Mesothelial cell of epicardium (in vitro differentiated cells): ENCODE results near the gene FSTL3. TPM values are rescaled to one million over a fixed set of nuclear protein-coding genes. Genes with fewer than 3 reads are reported as not detected.

Experiments used
- DNase-seq, 2 experiments: peaks; one replicate each; pipeline ENCODE4 v3.0.0; 2021; ENCODE audit warnings: low spot score in 2 of 2; ENCODE audit not compliant: unreplicated experiment in 2 of 2
- H3K27ac Mint-ChIP-seq: 2 replicates; pipeline ENCODE4 v1.8.0; 2021; ENCODE audit warnings: mixed read lengths
- H3K27me3 Mint-ChIP-seq: 2 replicates; pipeline ENCODE4 v1.8.0; 2021; ENCODE audit warnings: low read depth, mixed read lengths
- H3K36me3 Mint-ChIP-seq: 2 replicates; pipeline ENCODE4 v1.8.0; 2021; ENCODE audit warnings: mixed read lengths
- H3K4me1 Mint-ChIP-seq: 2 replicates; pipeline ENCODE4 v1.8.0; 2021; ENCODE audit warnings: mixed read lengths
- H3K4me3 Mint-ChIP-seq: 2 replicates; pipeline ENCODE4 v1.8.0; 2021; ENCODE audit warnings: mild to moderate bottlenecking, moderate library complexity, mixed read lengths
- H3K9me3 Mint-ChIP-seq: 2 replicates; pipeline ENCODE4 v1.8.0; 2021; ENCODE audit warnings: mixed read lengths
- CTCF ChIP-seq: fragments of 200-600 bp; sonication (generic); IDR thresholded peaks from one replicate; pipeline ENCODE4 v1.5.0; 2021; ENCODE audit warnings: antibody characterized with exemption; ENCODE audit not compliant: unreplicated experiment
- total RNA-seq: library from RNA; stranded (reverse); gene quantifications from 3 replicates; pipeline ENCODE4 v1.2.1, GENCODE V29; 2021

Gene FSTL3
- total RNA-seq, 1 donor from 2014 or later, result 64.6 TPM

- Mint-ChIP-seq H3K27ac (peak within 1 kb of the TSS; percentile 93), H3K36me3 (peaks cover 13% of the 10 kb centered on the region), H3K4me1 (peaks cover 7% of the 10 kb centered on the region), H3K27me3 (peaks cover 12% of the 10 kb centered on the region), H3K9me3 (no peaks in the 10 kb centered on the region), H3K4me3 (peak within 1 kb of the TSS; percentile 87)
- peak; percentile 93 to 97 for DNase-seq
- no peak for TF ChIP-seq CTCF
These were observed 43.0 kb upstream of the FSTL3 start, which contains the start of gene POLRMT for GRCh38 chr19:633068-633785. Gene POLRMT, minus strand, starts transcription at chr19:633537. Its CDS starts 25 bp downstream, at chr19:633512.

GRCh38 chr19:633786-634639 is 42.2 kb upstream of the FSTL3 start:
- Mint-ChIP-seq H3K27ac (peak overlapping the region; percentile 91), H3K4me3 (peak overlapping the region; percentile 87), H3K27me3 (peaks cover 20% of the 10 kb centered on the region), H3K36me3 (peaks cover 9% of the 10 kb centered on the region), H3K4me1 (peaks cover 7% of the 10 kb centered on the region), H3K9me3 (no peaks in the 10 kb centered on the region)
- no peak for TF ChIP-seq CTCF
- DNase-seq, result no peak

- no peak for TF ChIP-seq CTCF
These were observed 41.1 kb upstream of the FSTL3 start for GRCh38 chr19:634975-635652.

GRCh38 chr19:638906-639252 is 37.3 kb upstream of the FSTL3 start:
- H3K4me1 Mint-ChIP-seq, result peaks cover 10% of the 10 kb centered on the region
- no peaks in the 10 kb centered on the region for H3K9me3 Mint-ChIP-seq
- peak overlapping the region; percentile 63 for H3K4me3 Mint-ChIP-seq
- no peaks in the 10 kb centered on the region for H3K36me3 Mint-ChIP-seq
- H3K27me3 Mint-ChIP-seq, result peaks cover 25% of the 10 kb centered on the region
- no peak for DNase-seq
- TF ChIP-seq CTCF, result no peak
- no peak overlapping the region for H3K27ac Mint-ChIP-seq

More at GRCh38 chr19:634975-635652, 41.1 kb upstream of the FSTL3 start:
- peaks cover 12% of the 10 kb centered on the region for H3K4me1 Mint-ChIP-seq
- peaks cover 25% of the 10 kb centered on the region for H3K27me3 Mint-ChIP-seq
- no peak overlapping the region for H3K27ac Mint-ChIP-seq
- no peaks in the 10 kb centered on the region for H3K9me3 Mint-ChIP-seq
- peaks cover 5% of the 10 kb centered on the region for H3K36me3 Mint-ChIP-seq
- H3K4me3 Mint-ChIP-seq, result peak overlapping the region; percentile 30
- no peak for DNase-seq

GRCh38 chr19:639253-640160 is 36.7 kb upstream of the FSTL3 start, which contains the start of gene FGF22:
Gene FGF22, plus strand, starts transcription at chr19:639879. Its CDS starts 47 bp downstream, at chr19:639926.
- H3K4me3 Mint-ChIP-seq, result peak within 1 kb of the TSS; percentile 63
- no peaks in the 10 kb centered on the region for H3K36me3 Mint-ChIP-seq
- H3K9me3 Mint-ChIP-seq, result no peaks in the 10 kb centered on the region
- H3K27me3 Mint-ChIP-seq, result peaks cover 25% of the 10 kb centered on the region
- TF ChIP-seq CTCF, result no peak
- DNase-seq, result peak; percentile 88 to 92
- peaks cover 4% of the 10 kb centered on the region for H3K4me1 Mint-ChIP-seq
- no peak within 1 kb of the TSS for H3K27ac Mint-ChIP-seq
